ENCODE measurements around the gene KLHL20.
A peak's percentile ranks its signal among the peaks of the same experiment; 100 is the strongest.
"Not testable (repeated sequence)": the region's sequence is repeated elsewhere in the genome, so short reads cannot be mapped to it uniquely, and the experiment has no call there.

Gene KLHL20

DNA sequence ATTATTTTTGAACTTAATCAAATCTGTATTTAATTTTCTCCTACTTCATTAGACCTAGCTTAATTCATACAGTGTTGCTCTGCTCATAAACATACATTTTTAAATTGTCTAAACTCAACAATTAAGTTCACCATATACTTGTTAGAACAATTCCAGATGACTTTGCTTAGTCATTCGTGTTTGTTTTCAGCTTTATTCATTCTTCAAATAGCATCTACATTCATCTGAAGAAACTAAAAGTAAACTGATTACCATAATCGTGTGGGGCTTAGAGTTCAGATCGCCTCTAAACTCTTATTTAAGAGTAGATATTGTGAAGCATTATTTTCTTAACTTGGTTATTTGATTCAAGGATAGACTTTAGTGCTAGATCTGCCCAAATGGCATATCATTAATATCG is 34.4 kb downstream of the KLHL20 start:
- DNase-seq, result no peak

DNA sequence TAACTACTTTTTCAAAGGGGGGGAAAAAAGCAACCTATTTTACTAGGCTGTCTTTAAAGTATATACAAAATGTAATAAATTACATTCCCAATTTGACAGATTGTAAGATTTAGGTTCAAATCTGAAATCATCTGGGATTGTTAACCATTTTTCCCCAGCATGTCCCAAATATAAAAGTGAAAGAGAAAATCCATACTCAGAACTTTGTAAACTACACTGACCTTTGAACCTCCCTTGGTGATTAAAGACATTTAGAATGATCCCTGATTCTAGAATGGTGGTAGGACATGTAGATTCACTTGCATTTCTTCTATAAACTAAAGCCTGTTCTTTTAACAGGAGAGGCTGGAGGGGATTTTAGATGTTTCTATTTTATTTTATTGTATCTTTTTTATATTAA is 39.0 kb downstream of the KLHL20 start:
- DNase-seq, result no peak

DNA sequence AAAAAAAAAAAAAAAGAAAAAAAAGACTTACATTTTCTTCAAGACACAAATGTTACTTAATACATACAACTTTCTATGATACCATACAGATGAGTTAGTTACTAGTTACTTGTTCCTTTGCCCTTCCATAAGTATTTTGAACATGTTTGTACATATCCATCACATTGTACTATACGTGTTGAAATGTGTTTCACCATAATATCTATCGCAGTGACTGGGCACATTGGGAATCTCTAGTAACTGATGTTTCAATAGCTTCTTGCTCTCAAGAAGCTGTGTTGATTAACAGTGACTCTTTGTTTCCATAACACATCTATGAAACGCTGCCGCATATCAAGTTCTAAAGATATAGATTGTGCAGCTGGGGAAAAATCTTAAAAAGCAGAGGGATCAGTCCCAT is 42.9 kb downstream of the KLHL20 start:
- DNase-seq, result no peak

- no peak for DNase-seq
These were observed 43.3 kb downstream of the KLHL20 start for GRCh38 chr1:173758110-173758509.

- DNase-seq, result no peak
These were observed 44.2 kb downstream of the KLHL20 start for GRCh38 chr1:173758980-173759379.

DNA sequence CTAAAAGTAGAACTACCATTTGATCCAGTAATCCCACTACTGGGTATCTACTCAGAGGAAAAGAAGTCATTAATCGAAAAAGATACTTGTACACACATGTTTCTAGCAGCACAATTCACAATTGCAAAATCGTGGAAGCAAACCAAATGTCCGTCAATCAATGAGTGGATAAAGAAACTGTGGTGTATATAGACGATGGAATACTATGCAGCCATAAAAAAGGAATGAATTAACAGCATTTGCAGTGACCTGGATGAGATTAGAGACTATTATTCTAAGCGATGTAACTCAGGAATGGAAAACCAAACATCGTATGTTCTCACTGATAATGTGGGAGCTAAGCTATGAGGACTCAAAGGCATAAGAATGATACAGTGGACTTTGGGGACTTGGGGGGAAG is 49.5 kb downstream of the KLHL20 start:
- not testable (repeated sequence) for DNase-seq

- DNase-seq, result no peak
These were observed 53.4 kb downstream of the KLHL20 start for GRCh38 chr1:173768206-173768605.

- DNase-seq, result no peak
These were observed 54.0 kb downstream of the KLHL20 start for GRCh38 chr1:173768827-173769226.

DNA sequence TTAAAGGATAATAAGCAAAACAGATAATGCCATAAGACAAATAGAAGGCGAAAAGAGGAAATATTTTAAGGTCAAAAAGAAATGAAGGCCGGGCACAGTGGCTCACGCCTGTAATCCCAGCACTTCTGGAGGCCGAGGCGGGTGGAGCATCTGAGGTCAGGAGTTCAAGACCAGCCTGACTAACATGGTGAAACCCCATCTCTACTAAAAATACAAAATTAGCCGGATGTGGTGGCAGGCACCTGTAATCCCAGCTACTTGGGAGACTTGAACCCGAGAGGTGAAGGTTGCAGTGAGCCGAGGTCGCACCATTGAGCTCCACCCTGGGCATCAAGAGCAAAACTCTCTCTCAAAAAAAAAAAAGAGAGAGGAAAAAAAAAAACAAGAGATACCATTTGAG is 55.5 kb downstream of the KLHL20 start:
- not testable (repeated sequence) for DNase-seq

DNA sequence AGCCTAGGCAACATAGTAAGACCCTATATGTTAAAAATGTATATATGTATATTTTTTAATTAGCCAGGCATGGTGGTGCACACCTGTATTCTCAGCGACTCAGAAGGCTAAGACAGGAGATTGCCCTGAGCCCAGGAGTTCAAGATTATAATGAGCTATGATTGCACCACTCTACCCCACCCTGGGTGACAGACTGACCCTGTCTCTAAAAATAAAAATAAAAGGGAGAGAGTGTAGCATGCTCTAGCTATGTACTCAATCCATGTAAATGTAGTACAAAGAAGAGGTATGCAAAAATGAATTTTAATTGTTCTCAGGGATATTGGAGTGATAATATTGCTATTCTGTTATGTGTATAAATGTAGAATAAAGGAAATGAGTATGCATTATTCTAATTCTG is 56.8 kb downstream of the KLHL20 start:
- DNase-seq, result no peak

GRCh38 chr1:173775578-173776226 is 60.9 kb downstream of the KLHL20 start:
- DNase-seq, result no peak

DNA sequence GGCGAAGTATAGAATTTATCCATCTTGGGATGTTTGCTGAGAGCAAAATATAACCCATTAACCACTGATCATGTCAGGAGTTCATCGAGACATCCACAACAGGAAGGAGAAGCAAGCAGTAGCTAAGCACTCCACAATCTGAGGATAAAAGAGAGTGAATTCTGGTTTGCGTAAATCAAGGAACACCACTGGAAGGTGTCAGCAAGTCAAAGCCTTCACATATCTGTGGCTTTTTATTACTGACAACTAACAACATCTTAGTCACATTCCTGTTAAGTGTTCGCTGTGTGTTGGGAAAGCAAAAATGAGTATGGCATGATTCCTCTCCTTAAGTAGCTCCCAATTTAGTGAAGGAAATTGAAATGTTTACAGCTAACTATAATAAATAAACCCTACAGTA is 65.2 kb downstream of the KLHL20 start:
- DNase-seq, result no peak

DNA sequence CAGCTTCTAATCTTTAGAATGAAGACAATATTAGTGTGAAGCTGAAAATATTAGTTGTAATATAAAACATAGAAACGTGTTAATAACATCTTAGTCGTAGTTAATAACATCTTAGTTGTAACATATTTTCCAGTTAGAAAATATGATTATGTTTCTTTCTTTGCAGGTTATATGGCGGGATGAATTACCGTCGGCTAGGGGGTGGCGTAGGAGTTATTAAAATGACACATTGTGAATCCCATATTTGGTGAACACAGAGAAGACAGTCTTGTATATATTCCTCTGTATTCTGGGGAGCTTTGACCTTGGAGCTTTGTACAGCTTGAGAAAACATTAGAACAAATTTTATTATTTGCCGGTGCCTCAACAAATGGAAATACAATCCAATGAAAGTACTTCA is 70.2 kb downstream of the KLHL20 start:
- DNase-seq, result no peak

GRCh38 chr1:173789841-173790240 is 75.1 kb downstream of the KLHL20 start:
- no peak for DNase-seq

GRCh38 chr1:173798078-173798477 is 83.3 kb downstream of the KLHL20 start:
- DNase-seq, result no peak

DNA sequence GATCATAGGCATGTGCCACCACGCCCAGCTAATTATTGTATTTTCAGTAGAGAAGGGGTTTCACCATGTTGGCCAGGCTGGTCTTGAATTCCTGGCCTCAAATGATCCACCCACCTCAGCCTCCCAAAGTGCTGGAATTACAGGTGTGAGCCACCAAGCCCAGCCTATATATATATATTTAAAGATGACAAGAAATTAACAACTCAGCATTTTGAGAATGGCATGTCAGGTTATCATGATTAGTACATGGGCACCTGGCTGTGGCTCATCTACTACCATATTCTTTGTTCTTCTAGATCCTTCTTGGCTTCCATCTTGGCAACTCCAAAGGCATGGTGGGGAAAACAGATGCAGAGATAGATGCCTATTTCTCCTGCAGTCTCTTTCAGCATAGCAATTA is 85.2 kb downstream of the KLHL20 start:
- DNase-seq, result not testable (repeated sequence)

DNA sequence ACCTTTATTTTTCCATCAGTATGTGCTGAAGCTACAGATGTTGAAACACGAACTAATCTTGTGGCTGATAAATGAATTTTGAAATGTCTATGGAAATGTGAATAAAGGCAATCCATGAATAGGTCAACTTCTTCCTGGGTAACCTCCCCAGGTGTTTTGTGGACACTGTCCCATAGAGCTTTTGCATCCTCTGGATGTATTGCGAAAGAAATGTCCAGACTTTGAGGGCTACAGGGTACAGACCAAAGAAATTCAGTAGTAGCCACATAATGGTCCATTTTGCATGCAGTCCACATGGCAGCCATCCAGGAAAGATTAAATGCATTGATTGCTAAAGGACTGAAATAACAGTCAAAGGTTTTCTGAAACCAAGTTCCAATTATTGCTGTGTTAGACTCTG is 88.2 kb downstream of the KLHL20 start:
- DNase-seq, result no peak

DNA sequence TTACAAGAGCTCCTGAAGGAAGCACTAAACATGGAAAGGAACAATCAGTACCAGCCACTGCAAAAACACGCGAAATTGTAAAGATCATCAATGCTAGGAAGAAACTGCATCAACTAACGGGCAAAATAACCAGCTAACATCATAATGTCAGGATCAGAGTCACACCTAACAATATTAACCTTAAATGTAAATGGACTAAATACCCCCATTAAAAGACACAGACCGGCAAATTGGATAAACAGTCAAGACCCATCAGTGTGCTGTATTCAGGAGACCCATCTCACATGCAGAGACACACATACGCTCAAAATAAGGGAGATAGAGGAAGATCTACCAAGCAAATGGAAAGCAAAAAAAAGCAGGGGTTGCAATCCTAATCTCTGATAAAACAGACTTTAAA is 98.9 kb downstream of the KLHL20 start:
- not testable (repeated sequence) for DNase-seq

- DNase-seq, result no peak
These were observed 103.7 kb downstream of the KLHL20 start for GRCh38 chr1:173818459-173818858.

GRCh38 chr1:173821680-173822079 is 106.9 kb downstream of the KLHL20 start:
- no peak for DNase-seq

DNA sequence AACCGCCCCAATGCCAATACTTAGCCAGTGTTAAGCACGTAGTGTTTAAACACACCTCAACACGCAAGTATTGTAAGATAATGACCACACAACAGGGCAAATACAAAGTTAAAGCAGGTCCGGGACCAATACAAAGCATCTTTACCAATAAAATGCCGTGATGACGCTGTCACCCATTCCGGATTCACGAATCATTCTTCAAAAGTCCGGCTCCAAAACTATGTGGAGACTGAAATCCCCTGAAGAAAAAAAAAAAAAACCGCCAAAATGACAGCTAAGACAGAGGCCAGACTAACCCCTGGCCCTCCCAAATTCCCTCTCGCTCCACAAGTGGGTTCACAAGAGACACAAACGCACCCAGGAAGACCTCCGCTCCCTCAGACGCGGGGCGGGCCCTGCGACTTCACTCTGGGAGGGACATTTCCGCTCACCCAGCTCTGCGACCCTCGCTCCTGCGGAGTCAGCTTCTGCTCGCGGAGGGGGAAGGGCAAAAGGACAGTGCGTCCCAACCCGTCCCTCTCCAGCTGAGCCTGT is 109.1 kb downstream of the KLHL20 start:
- DNase-seq, result no peak

GRCh38 chr1:173824315-173825081 is 109.7 kb downstream of the KLHL20 start, which contains the start of the genes CENPL and DARS2:
Gene CENPL (minus strand): TSS chr1:173824883. CDS start chr1:173811299, 13,584 bp downstream.
Gene DARS2 (plus strand): TSS chr1:173824673. CDS start chr1:173825230, 557 bp downstream.
- peak; percentile 65 to 98 (median 93) for DNase-seq

GRCh38 chr1:173827611-173828010 is 112.8 kb downstream of the KLHL20 start:
- no peak for DNase-seq
